Measurements from ENCODE around the gene PIP5K1C.

PIP5K1C gene

GRCh38 chr19:3723883-3724282 lies 23.6 kb upstream of the PIP5K1C start:
- no peak for DNase-seq
- H3K36me3 ChIP-seq (replicated peaks) = no peaks in the 10 kb centered on the region
- no peak for TF ChIP-seq CTCF (IDR thresholded peaks at IDR 0.05; ENCODE audit: low read depth, low read length, missing control alignments)
- H3K4me3 ChIP-seq (ENCODE audit: low read depth, low read length) = no peak overlapping the region
- no peak overlapping the region for H3K27ac ChIP-seq
- in situ Hi-C loops (cut with HindIII; ENCODE audit: low pct_ligation_motif_present, low sequenced_read_pairs) = no loop called here
- peaks cover 15% of the 10 kb centered on the region for H3K27me3 ChIP-seq (replicated peaks)

DNA sequence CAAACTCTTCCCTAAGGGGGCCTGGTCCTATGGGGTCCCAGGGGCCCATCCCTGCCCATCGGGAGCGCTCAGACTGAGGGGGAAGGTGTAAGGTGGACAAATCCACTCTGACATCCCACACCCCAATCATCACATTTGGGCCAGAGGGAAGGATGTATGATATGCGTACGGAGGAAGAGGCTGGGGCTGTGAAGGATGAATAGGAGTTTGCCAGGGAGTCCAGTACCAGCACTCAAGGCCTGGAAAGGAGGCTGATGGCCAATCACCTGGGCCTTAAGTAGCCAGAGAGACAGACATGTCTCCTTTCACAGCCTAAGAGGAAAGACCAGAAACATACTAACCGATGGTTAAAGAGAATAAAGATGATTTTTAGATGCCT lies 22.8 kb upstream of the PIP5K1C start:
- in situ Hi-C loops (cut with HindIII; ENCODE audit: low pct_ligation_motif_present, low sequenced_read_pairs) = no loop called here
- no peak for TF ChIP-seq CTCF (IDR thresholded peaks at IDR 0.05; ENCODE audit: low read depth, low read length, missing control alignments)
- DNase-seq = no peak
- no peaks in the 10 kb centered on the region for H3K36me3 ChIP-seq (replicated peaks)
- peaks cover 15% of the 10 kb centered on the region for H3K27me3 ChIP-seq (replicated peaks)
- H3K27ac ChIP-seq = no peak overlapping the region
- no peak overlapping the region for H3K4me3 ChIP-seq (ENCODE audit: low read depth, low read length)

- no peaks in the 10 kb centered on the region for H3K36me3 ChIP-seq (replicated peaks)
- peaks cover 15% of the 10 kb centered on the region for H3K27me3 ChIP-seq (replicated peaks)
- in situ Hi-C loops (cut with HindIII; ENCODE audit: low pct_ligation_motif_present, low sequenced_read_pairs) = no loop called here
- TF ChIP-seq CTCF (IDR thresholded peaks at IDR 0.05; ENCODE audit: low read depth, low read length, missing control alignments) = no peak
- no peak overlapping the region for H3K27ac ChIP-seq
- DNase-seq = no peak
- H3K4me3 ChIP-seq (ENCODE audit: low read depth, low read length) = no peak overlapping the region
Measured at GRCh38 chr19:3722443-3723109, 22.3 kb upstream of the PIP5K1C start.

DNA sequence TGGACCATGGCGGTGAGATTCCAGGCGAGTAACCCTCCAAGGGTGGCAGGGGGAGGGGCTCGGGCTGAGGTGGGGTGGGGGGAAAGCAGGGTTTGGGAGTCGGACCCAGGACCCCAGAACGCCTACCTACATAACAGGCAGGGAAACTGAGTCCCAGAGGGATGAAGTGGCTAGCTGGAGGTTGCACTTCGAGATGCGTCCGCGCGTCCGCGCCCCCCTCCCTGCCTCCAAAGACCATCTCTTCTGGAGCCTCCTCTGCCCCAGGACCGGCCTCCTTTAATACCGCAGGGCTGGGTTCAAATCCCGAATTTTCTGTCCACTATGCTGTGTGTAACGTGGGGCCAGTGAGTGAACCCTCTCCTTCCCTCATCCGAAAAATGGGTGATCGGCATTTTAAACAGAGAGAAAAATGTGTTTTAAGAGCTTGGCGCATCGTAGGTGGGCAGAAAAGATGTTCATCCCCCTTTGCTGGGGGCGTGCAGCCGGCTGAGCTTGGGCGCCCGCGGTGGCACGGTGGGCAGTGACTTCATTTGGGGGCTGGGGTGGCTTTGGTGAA lies 21.7 kb upstream of the PIP5K1C start:
- Histone ChIP-seq H3K27ac (no peak overlapping the region), H3K27me3 (replicated peaks) (peaks cover 15% of the 10 kb centered on the region)

DNA sequence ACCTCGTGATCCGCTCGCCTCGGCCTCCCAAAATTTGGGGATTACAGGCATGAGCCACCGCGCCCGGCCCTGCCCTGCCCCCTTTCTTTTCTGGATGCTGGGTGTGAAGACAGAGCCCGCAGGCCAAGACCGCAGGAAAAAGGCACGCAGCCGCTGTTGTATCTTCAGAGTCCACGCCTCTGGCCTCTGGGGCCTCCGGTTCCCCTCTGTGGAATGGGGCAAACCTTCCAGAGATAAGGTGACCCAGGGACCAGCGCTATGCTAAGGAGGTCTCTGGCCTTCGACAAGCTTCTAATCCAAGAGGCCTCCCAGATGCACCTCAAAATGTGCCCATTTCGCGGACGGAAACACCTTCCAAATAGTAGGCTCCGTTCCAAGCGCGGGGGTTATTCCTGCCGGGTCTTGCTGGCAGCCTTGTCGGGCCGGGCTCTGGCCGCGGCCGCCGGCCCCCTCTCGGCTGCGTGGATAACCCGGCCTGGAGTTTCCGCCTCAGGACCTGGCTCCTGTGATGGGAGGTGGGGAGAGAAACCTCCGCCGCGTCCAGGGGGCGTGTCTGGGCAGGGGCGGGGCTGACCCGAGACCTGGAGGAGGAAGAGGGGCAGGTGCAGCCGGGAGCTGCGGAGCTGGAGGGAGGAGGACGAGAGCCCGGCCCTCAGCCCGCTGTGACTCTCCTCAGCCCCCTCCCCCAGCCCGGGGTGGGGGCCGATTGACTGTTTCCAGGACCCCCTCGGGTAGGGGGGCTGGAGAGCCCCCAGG lies 21.0 kb upstream of the PIP5K1C start:
- Histone ChIP-seq H3K4me3 (ENCODE audit: low read depth, low read length) (no peak overlapping the region), H3K36me3 (replicated peaks) (no peaks in the 10 kb centered on the region), H3K27ac (no peak overlapping the region), H3K27me3 (replicated peaks) (peaks cover 15% of the 10 kb centered on the region)
- in situ Hi-C loops (cut with HindIII; ENCODE audit: low pct_ligation_motif_present, low sequenced_read_pairs) = no loop called here
- peak; percentile 76 for DNase-seq
- no peak for TF ChIP-seq CTCF (IDR thresholded peaks at IDR 0.05; ENCODE audit: low read depth, low read length, missing control alignments)

More for the DNA sequence above, 21.7 kb upstream of the PIP5K1C start:
- in situ Hi-C loops (cut with HindIII; ENCODE audit: low pct_ligation_motif_present, low sequenced_read_pairs) = no loop called here
- Histone ChIP-seq H3K36me3 (replicated peaks) (no peaks in the 10 kb centered on the region), H3K4me3 (ENCODE audit: low read depth, low read length) (no peak overlapping the region)
- DNase-seq = no peak
- no peak for TF ChIP-seq CTCF (IDR thresholded peaks at IDR 0.05; ENCODE audit: low read depth, low read length, missing control alignments)
